Lower leg skin (tissue), 3 donors: ENCODE results near the gene STRBP.

Source experiments
- POLR2A ChIP-seq, 2 donors: fragments of 450-650 bp; IDR thresholded peaks; one replicate each; pipeline ENCODE4 v1.6.1; 2016 to 2017; ENCODE audit warnings: antibody characterized with exemption in 2 of 2, mild to moderate bottlenecking in 1 of 2, moderate library complexity in 1 of 2
- TF ChIP-seq, protein P1 (sequence below), 3 donors: fragments of 450-650 bp; IDR thresholded peaks; one replicate each; pipeline ENCODE4 v1.5.1; 2016; ENCODE audit warnings: antibody characterized with exemption in 3 of 3, mild to moderate bottlenecking in 3 of 3, moderate library complexity in 2 of 3

DNA sequence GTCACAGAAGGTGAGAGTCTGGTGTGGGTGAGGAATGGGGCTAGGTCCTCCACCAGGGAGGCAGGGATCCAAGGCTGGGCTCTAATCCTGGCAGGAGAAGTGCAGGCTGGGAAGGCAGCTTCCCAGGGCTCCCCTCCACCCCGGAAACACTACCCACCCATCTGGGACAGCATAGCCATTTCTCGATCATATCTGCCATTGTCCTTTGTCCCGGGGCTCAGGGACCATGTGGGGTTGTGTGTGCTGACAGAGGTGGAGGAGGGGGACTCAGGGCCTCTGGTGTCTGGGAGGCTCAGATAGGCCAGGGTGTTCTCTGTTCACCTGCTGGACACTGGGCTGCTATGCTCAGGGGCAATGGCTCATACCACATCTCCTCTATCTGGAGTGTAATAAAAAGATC, 32.2 kb upstream of the STRBP start:
- TF ChIP-seq, protein P1, sequence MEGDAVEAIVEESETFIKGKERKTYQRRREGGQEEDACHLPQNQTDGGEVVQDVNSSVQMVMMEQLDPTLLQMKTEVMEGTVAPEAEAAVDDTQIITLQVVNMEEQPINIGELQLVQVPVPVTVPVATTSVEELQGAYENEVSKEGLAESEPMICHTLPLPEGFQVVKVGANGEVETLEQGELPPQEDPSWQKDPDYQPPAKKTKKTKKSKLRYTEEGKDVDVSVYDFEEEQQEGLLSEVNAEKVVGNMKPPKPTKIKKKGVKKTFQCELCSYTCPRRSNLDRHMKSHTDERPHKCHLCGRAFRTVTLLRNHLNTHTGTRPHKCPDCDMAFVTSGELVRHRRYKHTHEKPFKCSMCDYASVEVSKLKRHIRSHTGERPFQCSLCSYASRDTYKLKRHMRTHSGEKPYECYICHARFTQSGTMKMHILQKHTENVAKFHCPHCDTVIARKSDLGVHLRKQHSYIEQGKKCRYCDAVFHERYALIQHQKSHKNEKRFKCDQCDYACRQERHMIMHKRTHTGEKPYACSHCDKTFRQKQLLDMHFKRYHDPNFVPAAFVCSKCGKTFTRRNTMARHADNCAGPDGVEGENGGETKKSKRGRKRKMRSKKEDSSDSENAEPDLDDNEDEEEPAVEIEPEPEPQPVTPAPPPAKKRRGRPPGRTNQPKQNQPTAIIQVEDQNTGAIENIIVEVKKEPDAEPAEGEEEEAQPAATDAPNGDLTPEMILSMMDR (IDR thresholded peaks at IDR 0.05), result no peak
- no peak for TF ChIP-seq POLR2A (IDR thresholded peaks at IDR 0.05)
